NCI-H82 treated with DMSO at 0.1 percent for 48 hours (cell line): ENCODE measurements around the gene ATP6V0C.
"Not testable (repeated sequence)": the region's sequence is repeated elsewhere in the genome, so short reads cannot be mapped to it uniquely, and the experiment has no call there.

Experiments used
- DNase-seq: peaks from one replicate; lab custom pipeline; 2025; ENCODE audit not compliant: unreplicated experiment; lab: John Stamatoyannopoulos, UW

Gene ATP6V0C

DNA sequence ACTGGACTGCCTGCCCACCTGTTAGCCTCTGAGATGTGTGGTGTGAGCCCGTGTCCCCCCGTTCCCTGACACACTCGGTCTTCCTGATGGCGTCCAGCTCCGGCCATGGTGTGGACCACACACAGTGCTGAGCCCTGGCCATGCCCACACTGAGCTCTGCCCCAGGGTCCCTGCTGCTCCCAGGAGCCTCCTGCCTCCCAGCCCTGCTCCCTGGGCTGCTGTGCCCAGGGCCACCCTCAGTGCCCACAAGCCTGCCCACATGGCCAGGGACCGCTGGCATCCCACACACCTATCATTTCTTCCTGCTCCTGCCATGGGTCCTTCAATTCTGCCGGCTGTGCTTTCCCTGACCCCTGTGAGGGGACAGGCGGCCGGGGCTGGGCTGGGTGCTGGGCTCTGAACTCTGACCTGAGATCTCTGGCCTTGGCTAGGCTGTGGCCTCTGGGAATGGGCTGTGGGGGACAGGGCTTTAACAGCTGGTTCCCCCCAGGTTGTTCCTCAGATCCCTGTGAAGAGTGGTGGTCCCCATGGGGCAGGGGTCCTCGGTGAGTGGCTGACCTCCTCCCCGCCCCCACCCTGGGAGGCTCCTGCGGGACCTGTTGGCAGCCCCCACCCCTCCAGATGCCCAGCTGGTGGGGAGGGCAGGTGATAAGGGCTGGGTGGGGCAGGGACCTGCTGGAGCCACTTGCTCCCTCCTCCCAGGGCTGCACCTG lies 13.5 kb downstream of the ATP6V0C start:
- DNase-seq, result no peak

DNA sequence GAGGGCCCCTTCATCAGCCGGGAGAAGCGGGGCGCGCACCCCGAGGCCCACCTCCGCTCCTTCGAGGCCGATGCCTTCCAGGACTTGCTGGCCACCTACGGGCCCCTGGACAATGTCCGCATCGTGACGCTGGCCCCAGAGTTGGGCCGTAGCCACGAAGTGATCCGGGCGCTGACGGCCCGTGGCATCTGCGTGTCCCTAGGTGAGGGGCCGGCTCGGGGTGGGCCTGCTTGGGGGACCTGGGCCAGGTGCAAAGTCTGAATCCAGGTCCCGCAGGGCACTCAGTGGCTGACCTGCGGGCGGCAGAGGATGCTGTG lies 14.0 kb downstream of the ATP6V0C start:
- no peak for DNase-seq

DNA sequence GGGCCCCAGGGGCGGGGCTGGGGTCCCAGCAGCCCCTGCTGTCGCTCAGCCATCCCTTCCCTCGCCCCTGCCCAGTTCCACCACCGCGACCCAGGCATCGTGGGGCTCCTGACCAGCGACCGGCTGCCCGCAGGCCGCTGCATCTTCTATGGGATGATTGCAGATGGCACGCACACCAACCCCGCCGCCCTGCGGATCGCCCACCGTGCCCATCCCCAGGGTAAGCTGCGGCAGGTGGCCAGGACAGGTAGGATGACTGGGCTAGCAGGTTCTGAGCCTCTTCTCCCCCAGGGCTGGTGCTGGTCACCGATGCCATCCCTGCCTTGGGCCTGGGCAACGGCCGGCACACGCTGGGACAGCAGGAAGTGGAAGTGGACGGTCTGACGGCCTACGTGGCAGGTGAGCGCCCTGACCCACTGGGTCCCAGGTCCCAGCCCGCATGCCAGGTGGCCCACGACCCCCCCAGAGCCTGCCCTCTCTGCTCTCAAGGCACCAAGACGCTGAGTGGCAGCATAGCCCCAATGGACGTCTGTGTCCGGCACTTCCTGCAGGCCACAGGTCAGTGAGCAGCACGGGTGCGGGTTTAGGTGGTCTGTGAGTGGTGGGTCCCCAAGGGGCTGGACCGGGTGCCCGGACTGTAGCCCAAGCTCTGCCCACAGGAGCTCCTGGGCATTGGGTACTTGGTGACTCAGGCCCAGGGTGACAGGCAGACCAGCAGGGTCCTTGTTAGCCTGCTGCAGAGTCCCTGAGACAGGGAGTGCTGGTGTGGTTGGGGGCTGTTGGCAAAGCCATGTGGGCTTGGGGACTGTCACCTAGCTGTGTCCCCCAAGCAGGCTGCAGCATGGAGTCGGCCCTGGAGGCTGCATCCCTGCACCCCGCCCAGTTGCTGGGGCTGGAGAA lies 14.7 kb downstream of the ATP6V0C start:
- DNase-seq, result no peak

DNA sequence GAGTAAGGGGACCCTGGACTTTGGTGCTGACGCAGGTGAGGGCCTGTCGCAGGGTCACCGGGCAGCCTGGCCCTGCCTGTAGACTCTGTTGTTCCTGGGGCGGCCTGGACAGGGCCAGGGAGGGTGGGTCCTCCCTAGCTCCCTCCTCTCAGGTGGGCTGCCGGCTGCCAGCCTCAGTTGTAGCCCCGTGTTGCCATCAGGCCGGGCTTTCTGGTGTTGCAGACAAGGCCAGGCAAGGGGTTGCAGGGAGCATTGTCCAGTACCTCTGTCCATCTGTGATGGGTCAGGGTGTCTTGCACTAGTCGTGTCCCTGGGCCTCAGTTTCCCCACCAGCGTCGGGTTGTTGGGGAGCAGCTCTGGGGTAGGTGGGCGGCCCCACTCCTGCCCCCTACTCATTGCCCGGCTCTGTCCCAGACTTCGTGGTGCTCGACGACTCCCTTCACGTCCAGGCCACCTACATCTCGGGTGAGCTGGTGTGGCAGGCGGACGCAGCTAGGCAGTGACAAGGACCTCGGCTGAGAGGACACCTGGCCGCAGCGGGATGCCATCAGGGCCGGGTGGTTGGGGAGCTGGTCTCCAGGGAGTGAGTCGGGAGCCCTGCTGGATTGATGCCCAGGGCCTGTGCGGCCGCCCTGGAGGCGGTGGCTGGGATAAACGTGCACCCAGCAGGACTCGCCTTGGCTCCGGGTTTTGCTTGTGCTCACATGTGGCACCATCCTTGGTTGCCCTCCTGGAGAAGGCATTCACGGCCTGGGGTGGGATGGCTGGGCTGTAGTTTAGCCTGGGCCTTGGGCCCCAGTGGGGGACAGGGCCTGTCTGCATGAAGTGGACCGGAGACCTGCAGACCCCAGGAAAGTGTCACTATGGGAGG lies 15.5 kb downstream of the ATP6V0C start:
- DNase-seq, result no peak

DNA sequence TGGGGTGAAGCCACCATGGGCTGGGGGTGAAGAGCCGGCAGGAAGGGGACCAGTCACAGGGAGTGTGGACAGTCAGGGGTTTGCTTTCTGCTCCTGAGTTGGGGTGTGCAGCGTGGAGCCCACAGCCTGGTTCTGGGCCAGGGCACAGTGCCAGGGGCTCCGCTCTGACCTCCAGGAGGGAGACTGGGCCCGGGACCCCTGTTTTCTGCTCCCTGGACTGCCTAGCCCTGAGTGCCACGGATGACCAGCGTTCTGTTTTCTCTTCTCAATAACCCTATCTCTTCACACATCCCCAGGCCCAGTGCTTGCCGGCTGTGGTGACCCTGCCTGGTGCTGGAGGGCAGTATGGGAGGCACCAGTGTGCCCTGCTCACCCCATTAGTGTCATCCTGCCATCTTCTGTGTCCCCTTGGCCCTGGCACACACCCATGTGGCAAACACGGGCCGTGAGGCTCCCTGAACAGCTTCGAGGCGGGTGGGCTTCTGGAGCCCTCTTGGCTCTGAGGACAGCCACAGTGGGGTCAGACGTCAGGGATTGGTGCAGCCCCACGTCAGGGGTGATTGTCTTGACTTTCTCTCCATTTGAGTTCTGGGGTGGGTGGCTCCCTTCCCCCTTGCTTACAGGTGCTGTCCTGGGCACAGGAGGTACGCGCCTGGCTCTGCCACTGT lies 16.3 kb downstream of the ATP6V0C start:
- no peak for DNase-seq

DNA sequence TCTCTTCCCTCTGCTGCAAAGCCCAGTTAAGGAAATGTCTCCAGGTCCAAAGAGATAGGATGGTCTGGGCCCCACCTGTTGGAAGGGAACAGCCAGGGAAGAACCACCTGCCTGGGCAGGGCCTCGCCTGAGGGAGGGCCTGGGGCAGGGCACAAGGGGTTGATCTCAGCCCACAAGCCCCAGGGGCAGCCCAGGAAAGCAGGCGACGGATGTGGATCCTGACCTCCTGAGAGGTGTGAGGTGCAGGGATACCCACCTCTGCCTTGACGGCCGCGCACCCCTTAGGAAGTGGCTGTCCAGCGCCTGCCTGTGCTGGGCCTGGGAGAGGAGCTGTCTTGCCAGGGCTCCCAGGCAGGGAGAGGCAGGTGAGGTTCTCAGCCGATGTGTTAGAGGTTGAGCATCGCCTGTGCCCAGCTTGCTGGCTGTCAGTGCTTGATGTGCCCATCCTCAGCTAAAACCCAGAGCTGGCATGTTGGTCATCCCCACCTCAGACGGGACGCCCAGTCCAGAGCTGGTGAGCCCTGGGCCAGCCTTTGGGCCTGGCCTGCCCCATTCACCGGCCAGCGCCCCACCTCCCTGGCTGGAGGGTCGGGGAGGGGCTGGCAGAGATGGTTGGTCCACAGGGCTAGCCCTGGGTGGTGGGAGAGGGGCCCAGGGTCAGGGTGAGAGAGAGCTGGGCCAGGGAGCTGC lies 17.0 kb downstream of the ATP6V0C start:
- no peak for DNase-seq

DNA sequence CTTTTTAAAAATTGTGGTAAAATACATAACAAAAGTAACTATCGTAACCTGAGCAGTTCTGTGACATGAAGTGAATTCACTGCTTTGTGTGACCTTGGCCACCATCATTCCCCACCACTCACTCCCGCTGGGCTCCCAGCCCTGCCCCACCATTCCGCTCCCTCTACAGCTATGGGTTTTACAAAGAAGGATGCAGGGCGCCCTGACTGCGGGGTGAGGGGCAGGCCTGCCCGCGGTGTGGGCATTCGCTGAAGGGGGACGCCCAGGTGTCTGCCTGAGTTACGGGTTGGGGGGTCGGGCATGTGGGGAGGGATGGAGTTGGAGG lies 17.6 kb downstream of the ATP6V0C start, which contains the start of gene CEMP1:
CEMP1 (minus strand) TSS at position 38 of the 325 bp plus-strand sequence. CDS start 335 bp downstream, outside the sequence.
- no peak for DNase-seq

DNA sequence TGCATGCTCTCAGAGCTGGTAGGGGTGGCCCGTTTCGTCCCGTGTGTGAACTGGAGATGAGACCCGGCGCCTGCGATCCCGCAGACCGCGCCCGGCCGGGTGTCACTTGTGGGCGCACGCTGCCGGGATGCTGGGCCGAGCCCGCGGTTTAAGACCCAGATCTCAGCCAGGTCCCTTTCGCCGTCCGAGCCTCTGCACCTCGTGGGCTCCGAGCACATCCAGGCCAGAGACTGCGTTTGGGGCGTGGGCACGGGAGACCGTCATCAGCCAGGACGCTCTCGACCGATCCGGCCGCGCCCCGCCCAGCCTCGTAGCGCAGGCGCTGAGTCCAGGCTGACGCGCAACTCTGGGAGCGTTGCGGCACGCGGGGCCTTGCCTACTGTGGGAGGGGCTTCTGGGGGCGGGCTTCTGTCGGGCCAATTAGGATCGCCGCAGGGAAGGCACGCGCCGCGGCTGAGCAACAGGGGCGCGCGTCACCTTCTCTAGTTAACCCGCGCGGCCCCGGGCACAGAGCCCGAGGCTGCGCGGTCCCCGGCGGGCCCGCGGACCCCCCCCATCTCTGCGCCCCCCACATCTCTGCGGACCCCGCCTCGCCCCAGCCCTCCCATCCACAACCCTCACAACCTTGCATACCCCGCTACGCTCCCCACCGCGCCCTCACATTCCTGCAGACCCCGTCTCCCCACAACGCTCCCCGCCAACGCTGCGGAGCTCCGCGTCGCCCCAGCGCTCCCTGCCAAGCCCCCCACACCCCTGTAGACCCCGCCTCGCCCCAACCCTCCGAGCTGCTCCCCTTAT lies 18.1 kb downstream of the ATP6V0C start:
- peak; percentile 83 for DNase-seq

DNA sequence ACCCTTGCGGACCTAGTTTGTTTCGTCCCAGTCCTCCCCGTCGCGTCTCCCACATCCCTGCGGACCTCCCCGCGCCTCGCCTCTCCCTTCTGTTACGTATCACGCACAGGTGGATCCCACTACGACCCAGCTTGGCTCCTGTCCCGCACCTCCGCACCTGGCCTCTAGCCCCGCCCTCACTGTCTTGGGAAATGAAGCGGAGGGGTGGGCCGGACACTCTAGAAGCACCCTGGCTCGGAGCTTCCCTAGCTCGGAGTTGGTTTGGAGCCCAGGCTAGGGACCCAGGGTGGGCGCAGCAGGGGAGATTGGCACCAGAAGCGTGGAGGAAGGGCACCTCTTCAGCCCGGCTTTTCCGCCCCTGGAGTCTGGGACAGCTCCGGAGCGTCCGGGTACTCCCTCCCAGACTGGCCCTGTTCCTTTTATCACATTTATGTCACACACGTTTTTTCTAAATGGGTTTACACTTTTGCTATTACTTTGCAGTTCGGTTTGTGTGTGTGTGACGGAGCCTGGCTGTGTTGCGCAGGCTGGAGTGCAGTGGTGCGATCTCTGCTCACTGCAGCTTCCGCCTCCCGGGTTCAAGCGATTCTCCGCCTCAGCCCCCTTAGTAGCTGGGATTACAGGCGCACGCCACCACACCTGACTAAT lies 18.9 kb downstream of the ATP6V0C start:
- no peak for DNase-seq

DNA sequence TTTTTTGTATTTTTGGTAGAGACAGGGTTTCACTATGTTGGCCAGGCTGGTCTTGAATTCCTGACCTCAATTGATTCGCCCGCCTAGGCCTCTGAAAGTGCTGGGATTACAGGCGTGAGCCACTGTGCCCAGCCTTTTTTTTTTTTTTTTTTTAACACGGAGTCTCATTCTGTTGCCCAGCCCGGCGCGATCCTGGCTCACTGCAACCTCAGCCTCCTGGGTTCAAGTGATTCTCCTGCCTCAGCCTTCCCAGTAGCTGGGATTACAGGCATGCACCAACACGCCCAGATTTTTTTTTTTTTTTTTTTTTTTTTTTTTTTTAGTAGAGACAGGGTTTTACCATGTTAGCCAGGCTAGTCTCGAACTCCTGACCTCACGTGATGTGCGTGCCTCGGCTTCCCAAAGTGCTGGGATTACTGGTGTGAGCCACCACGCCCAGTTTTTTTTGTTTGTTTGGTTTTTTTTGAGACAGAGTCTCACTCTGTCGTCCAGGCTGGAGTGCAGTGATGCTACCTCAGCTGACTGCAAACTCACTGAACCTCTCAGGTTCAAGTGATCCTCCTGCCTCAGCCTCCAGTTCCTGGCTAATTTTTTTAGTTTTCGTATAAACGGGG lies 19.5 kb downstream of the ATP6V0C start:
- not testable (repeated sequence) for DNase-seq

DNA sequence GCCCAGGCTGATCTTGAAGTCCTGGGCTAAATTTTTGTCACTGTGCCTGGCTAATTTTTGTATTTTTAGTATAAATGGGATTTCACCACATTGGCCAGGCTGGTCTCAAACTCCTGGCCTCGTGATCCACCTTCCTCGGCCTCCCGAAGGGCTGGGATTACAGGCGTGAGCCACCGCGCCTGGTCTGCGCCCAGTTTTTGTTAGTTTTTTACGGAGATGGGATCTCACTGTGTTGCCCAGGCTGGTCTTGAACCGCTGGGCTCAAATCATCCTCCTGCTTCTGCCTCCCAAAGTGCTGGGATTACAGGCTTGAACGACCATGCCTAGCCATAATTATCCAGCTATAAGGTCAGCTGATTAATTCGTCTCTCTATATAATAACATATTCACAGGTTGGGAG lies 20.2 kb downstream of the ATP6V0C start:
- no peak for DNase-seq

DNA sequence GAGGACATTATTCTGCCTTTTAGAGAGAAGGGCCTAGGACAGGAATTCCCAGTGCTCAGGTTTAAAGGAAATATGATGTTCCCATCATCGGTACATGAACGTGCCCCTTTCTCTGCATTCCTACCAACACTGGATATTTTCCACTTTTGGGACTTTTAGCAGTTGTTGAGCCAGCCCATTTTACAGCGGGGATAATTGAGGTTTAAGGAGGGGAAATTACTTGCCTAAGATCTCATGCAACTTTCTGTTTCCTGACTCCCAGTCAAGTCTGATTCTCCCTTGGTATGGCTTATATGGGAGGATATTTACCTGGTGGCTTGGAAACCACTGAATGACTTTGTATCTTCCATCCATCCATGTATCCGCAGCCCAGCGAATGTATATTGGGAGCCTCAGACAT lies 20.6 kb downstream of the ATP6V0C start:
- not testable (repeated sequence) for DNase-seq

DNA sequence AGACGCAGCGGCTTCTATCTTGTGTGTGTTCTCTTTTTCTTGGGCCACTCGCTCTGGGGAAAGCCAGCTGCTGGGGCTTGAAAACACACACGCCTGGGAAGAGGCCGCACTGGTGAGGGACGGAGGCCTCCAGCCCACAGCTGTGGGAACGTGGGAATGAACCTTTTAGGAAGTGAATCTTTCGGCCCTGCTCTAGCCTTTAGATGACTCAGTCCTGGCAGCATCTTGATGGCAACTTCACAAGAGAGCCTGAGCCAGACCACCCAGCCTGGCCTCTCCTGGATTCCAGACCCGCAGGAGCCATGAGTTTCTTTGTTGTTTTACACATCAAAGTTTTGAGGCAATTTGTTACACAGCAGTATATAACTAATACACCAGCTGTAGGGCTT lies 21.9 kb downstream of the ATP6V0C start:
- no peak for DNase-seq

DNA sequence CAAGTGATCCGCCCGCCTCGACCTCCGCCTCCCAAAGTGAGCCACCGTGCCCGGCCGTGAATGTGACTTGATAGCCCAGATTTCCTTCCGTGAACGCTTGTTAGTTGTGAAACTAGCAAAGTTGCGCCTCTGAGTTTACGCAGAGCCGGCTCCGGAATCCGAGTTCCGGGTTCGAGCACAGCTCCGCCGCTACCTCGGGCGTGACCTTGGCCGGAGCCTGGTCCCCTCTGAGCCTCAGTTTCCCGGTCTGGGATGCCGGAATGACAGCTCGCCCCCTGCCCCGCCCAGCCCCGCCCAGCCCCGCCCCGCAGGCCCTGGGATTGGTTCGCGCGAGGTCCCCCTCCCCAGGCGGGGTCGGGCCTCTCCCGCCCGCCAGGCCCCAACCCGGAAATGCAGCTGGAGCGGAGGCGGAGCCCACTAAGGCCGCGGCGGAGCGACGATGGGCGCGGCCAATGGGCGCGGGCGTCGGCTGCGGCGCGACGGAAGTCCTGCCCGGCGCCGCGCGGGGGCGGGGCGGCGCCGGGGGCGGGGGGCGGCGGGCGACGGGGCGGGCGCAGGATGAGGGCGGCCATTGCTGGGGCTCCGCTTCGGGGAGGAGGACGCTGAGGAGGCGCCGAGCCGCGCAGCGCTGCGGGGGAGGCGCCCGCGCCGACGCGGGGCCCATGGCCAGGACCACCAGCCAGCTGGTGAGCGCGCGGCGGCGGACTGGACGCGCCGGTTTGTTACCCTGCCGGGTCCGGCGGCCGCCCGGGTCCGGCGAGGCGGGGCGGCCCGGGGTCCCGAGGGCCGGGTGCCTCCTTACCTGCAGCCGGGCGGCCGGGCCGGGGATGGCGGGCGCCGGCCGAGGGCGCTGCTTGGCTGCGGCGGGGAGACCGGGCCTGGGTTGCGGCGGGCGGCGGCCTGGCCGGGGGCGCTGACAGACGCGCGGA lies 24.0 kb downstream of the ATP6V0C start, which contains the start of gene PDPK1:
PDPK1 (plus strand) TSS at position 571 of the 929 bp plus-strand sequence; CDS start at position 663, 92 bp downstream.
- DNase-seq, result peak; percentile 70

DNA sequence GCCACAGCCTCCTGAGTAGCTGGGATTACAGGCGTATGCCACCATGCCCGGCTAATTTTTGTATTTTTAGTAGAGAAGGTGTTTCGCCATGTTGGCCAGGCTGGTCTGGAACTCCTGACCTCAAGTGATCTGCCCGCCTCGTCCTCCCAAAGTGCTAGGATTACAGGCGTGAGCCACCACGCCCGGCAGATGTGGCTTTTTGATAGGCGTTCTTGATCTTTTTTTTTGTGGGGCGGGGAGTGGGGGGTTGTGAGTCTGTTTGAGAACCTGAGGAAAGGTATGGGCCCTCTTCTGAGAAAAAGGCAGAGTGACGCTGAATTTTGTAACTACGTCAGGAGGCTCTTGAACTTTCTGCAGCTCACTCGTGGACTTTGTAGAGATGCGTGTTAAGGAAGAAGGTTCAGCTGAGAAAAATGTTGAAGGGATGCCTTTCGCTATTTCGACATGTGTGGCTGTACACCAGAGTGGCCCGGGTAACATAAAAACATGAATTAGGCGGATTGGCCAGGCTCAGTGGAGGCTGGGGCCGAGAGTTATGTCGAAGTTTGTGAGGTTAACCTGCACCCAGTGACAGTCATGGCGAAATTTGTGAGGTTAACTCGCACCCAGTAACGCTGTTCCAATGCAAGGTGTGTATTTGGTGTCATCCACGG lies 25.6 kb downstream of the ATP6V0C start:
- DNase-seq, result not testable (repeated sequence)

DNA sequence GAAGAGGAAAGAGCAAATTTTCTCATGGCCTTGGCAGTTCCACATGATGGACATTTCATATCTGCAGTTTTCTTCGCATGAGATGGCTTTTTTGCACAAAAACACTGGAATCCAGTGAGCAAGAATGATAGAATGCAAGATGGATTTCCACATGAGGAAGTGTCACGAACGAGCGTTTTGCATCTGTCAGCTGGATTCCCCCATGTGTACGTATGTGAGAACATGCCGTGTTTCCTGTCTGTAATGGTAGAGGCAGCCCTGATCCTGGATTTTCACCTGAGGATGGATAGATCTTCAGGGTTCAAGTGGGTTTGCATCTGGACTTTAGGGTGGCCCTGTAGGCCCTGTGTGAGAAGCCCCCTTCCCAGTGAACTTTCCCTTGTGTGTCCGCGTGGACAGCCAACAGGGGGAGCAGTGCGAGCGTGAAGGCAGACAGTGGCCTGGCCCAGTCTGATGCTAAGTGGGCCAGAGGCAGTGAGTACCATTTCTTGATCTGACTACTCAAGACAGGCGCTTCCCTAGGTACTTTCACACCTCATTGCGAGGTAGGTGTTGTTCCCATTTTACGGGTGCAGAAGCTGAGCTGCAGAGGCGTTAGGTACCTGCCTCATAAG lies 26.2 kb downstream of the ATP6V0C start:
- DNase-seq, result not testable (repeated sequence)
